Left kidney (tissue), 2 donors: Measurements from ENCODE around the gene ZDHHC9. TPM values are rescaled to one million over a fixed set of nuclear protein-coding genes. Genes with fewer than 3 reads are reported as not detected.

Experiments used
- DNase-seq: peaks from one replicate; pipeline ENCODE4 v3.0.0-alpha.2; 2013
- polyA plus RNA-seq: library from polyadenylated mRNA; unstranded; fragments of 120-200 nt; gene quantifications from one replicate; pipeline ENCODE4 v1.2.1, GENCODE V29; 2013; ENCODE audit not compliant: insufficient read length

ZDHHC9 gene
- polyA plus RNA-seq, 1 donor: 48.6 TPM

- DNase-seq: no peak
Measured at GRCh38 chrX:129768586-129769466, 74.9 kb downstream of the ZDHHC9 start.

- no peak for DNase-seq
Measured at GRCh38 chrX:129768186-129768585, 75.5 kb downstream of the ZDHHC9 start.

GRCh38 chrX:129763666-129764065 lies 80.0 kb downstream of the ZDHHC9 start:
- no peak for DNase-seq

GRCh38 chrX:129762448-129762847 lies 81.2 kb downstream of the ZDHHC9 start:
- no peak for DNase-seq

GRCh38 chrX:129761596-129761995 lies 82.1 kb downstream of the ZDHHC9 start:
- DNase-seq: no peak

- no peak for DNase-seq
Measured at GRCh38 chrX:129760981-129761380, 82.7 kb downstream of the ZDHHC9 start.

- DNase-seq: no peak
Measured at GRCh38 chrX:129760155-129760554, 83.5 kb downstream of the ZDHHC9 start.

GRCh38 chrX:129759576-129760061 lies 84.1 kb downstream of the ZDHHC9 start:
- DNase-seq: no peak

- DNase-seq: no peak
Measured at GRCh38 chrX:129755779-129756650, 87.7 kb downstream of the ZDHHC9 start.

- no peak for DNase-seq
Measured at GRCh38 chrX:129754056-129755024, 89.3 kb downstream of the ZDHHC9 start.

Other genes starting within 250 kb of the ZDHHC9 start
- 4.4 TPM for gene APLN, start 188.9 kb downstream of the ZDHHC9 start, polyA plus RNA-seq
- gene XPNPEP2, start 104.9 kb downstream of the ZDHHC9 start, polyA plus RNA-seq: 81.5 TPM
- gene SASH3, start 63.9 kb downstream of the ZDHHC9 start, polyA plus RNA-seq: 1.3 TPM
- gene UTP14A, start 62.3 kb upstream of the ZDHHC9 start, polyA plus RNA-seq: 28.1 TPM
- 16.6 TPM for gene BCORL1, start 138.7 kb upstream of the ZDHHC9 start, polyA plus RNA-seq